OCI-LY3 (cell line): ENCODE data around the gene RNF220.

Source experiments
- CTCF ChIP-seq: fragments of 200-600, 300-600 bp; sonication (generic); IDR thresholded peaks from 2 replicates; pipeline ENCODE4 v1.5.1; 2014; ENCODE audit warnings: antibody characterized with exemption, low read length, low read depth
- EZH2phosphoT487 ChIP-seq: fragments of 200-600 bp; shearing (Covaris generic); IDR thresholded peaks from 2 replicates; pipeline ENCODE4 v1.6.1; 2018; ENCODE audit warnings: antibody characterized with exemption, mixed run types, low read depth

DNA sequence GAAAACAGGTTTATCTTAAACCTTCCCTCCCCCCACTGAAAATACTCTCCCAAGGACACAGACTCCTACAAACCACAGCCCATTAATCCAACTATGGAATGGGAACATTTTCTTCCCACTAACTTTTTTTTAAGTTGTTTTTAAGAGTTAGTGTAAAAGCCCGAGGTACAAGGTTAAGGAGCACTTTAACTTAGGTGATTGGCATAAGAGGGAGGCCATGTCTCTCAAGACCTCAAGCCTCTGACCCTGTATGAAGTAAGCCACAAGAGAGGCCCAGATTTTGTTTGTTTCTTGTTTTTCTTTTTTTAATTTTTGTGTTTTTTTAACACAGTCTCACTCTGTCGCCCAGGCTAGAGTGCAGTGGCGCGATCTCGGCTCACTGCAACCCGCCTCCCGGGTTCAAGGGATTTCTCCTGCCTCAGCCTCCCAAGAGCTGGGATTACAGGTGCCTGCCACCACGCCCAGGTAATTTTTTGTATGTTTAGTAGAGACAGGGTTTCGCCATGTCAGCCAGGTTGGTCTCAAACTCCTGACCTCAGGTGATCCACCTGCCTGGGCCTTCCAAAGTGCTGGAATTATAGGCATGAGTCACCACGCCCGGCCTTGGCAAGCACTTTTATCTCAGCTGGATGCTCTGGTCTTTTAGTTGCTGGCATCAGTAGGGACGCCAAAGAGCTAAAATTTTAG, 283.8 kb downstream of the RNF220 start:
- no peak for TF ChIP-seq CTCF
- no peak for TF ChIP-seq EZH2phosphoT487
